Measurements from ENCODE around the gene PARVB.

GRCh38 chr22:43993072-43993760 lies 30.9 kb upstream of the PARVB start:
- TF ChIP-seq CTCF (IDR thresholded peaks at IDR 0.05; ENCODE audit: extremely low read depth in 1 of 2, insufficient read depth in 1 of 2, low read depth in 1 of 2, low read length in 2 of 2) (peak; percentile 90 to 94), EZH2 (IDR thresholded peaks at IDR 0.05; ENCODE audit: borderline replicate concordance, low read depth, low read length, severe bottlenecking) (no peak), MAX (IDR thresholded peaks at IDR 0.05; ENCODE audit: insufficient read depth, insufficient read length) (no peak), POLR2A (IDR thresholded peaks at IDR 0.05; ENCODE audit: low read depth, low read length) (no peak), POLR2AphosphoS5 (IDR thresholded peaks at IDR 0.05; ENCODE audit: insufficient read depth, low read depth, low read length) (no peak), MYC (IDR thresholded peaks at IDR 0.05; ENCODE audit: low read depth, low read length) (no peak), JUN (IDR thresholded peaks at IDR 0.05; ENCODE audit: borderline replicate concordance, insufficient read depth, insufficient read length, low read depth) (no peak), FOS (IDR thresholded peaks at IDR 0.05; ENCODE audit: borderline replicate concordance, insufficient read depth, low read length) (no peak), GATA2 (IDR thresholded peaks at IDR 0.05; ENCODE audit: insufficient read depth, insufficient read length, low read depth, low read length) (no peak)

Measured in endothelial cell of umbilical vein (primary cell).